Endothelial cell of umbilical vein (primary cell): ENCODE results near the gene SPPL2B. TPM values are rescaled to one million over a fixed set of nuclear protein-coding genes. Genes with fewer than 3 reads are reported as not detected.

ENCODE experiments used
- BruUV-seq: library from RNA; stranded (reverse); fragments of 400-500 nt; replicated peaks from 2 replicates; lab custom pipeline; 2021; lab: Mats Ljungman, UMichigan
- CTCF ChIA-PET: fragments of 300-600, 350-600 bp; sonication (Branson Sonifier 250); formaldehyde crosslinking; loops from one replicate; lab custom pipeline; 2021; ENCODE audit warnings: antibody characterized with exemption, inconsistent platforms; lab: Charles Lee
- POLR2A ChIA-PET: fragments of 300-600, 350-600 bp; sonication (Branson Sonifier 250); formaldehyde crosslinking; loops from one replicate; lab custom pipeline; 2021; ENCODE audit warnings: antibody characterized with exemption, inconsistent platforms; lab: Charles Lee
- DNase-seq: peaks from one replicate; pipeline ENCODE4 v3.0.0-alpha.2; 2011; ENCODE audit warnings: low read depth, low spot score
- FAIRE-seq: peaks from 2 replicates; lab custom pipeline; 2011; peaks lifted over from hg19 to GRCh38; lab: Jason Lieb, UNC
- H2AFZ ChIP-seq: 2 replicates; pipeline ENCODE4 v1.6.0; 2012; ENCODE audit warnings: low read depth, low read length, control low read depth, inconsistent platforms
- H3K27ac ChIP-seq: 2 replicates; pipeline ENCODE4 v1.5.1; 2011; ENCODE audit warnings: low read depth, mild to moderate bottlenecking, control low read depth, low read length, moderate library complexity; ENCODE audit not compliant: insufficient read depth
- H3K27me3 ChIP-seq, 2 experiments: 2 replicates each; pipeline versions ENCODE4 v1.6.0 to v1.6.1; 2011; ENCODE audit warnings: low read length in 2 of 2, mixed read lengths in 1 of 2; ENCODE audit not compliant: control insufficient read depth in 2 of 2, insufficient read depth in 2 of 2
- H3K36me3 ChIP-seq, 2 experiments: 2 replicates in 1 of 2; 3 replicates in 1 of 2; pipeline ENCODE4 v1.5.1; 2011; ENCODE audit warnings: low read length in 2 of 2, mild to moderate bottlenecking in 1 of 2, moderate library complexity in 1 of 2; ENCODE audit not compliant: control insufficient read depth in 2 of 2, insufficient read depth in 2 of 2; ENCODE audit errors: extremely low read depth in 1 of 2
- H3K4me1 ChIP-seq: 3 replicates; pipeline ENCODE4 v1.5.1; 2011; ENCODE audit warnings: mild to moderate bottlenecking, low read length; ENCODE audit not compliant: control insufficient read depth, insufficient read depth; ENCODE audit errors: extremely low read depth
- H3K4me2 ChIP-seq: 2 replicates; pipeline ENCODE4 v1.6.1; 2011; ENCODE audit warnings: low read length, control low read depth, mixed read lengths; ENCODE audit not compliant: insufficient read depth
- H3K4me3 ChIP-seq, 3 experiments: fragments of 200-600 bp in 1 of 3; sonication (generic), shearing (Covaris generic) in 1 of 3; replicated peaks in 1 of 3; 2 replicates each; pipeline ENCODE4 v1.5.1; 2011 to 2016; ENCODE audit warnings: control low read depth in 3 of 3, low read length in 3 of 3, mild to moderate bottlenecking in 2 of 3, inconsistent platforms in 1 of 3, low read depth in 1 of 3, moderate library complexity in 1 of 3; ENCODE audit not compliant: insufficient read depth in 1 of 3
- H3K79me2 ChIP-seq: 2 replicates; pipeline ENCODE4 v1.6.0; 2012; ENCODE audit warnings: low read length, inconsistent platforms; ENCODE audit not compliant: control insufficient read depth, insufficient read depth
- H3K9ac ChIP-seq: replicated peaks from 2 replicates; pipeline ENCODE3; 2011; ENCODE audit warnings: low read length, control low read depth; ENCODE audit not compliant: insufficient read depth; ENCODE audit errors: extremely low read depth
- H3K9me1 ChIP-seq: replicated peaks from 3 replicates; pipeline ENCODE4 v1.6.0; 2011; ENCODE audit warnings: mild to moderate bottlenecking, low read length; ENCODE audit not compliant: control insufficient read depth, insufficient read depth; ENCODE audit errors: extremely low read depth
- H3K9me3 ChIP-seq: replicated peaks from 2 replicates; pipeline ENCODE4 v1.5.1; 2012; ENCODE audit warnings: low read length, inconsistent platforms; ENCODE audit not compliant: control insufficient read depth, insufficient read depth
- H4K20me1 ChIP-seq: replicated peaks from 2 replicates; pipeline ENCODE3; 2011; ENCODE audit warnings: mild to moderate bottlenecking, low read length; ENCODE audit not compliant: control insufficient read depth, insufficient read depth; ENCODE audit errors: extremely low read depth
- CTCF ChIP-seq, 2 donors: IDR thresholded peaks; 1 replicate in 1 of 2; 2 replicates in 1 of 2; pipeline ENCODE4 v1.5.1; 2011; ENCODE audit warnings: low read length in 2 of 2, mild to moderate bottlenecking in 2 of 2, moderate library complexity in 2 of 2, control low read depth in 1 of 2, inconsistent platforms in 1 of 2, low read depth in 1 of 2; ENCODE audit not compliant: insufficient read depth in 1 of 2; ENCODE audit errors: extremely low read depth in 1 of 2
- EZH2 ChIP-seq: IDR thresholded peaks from 2 replicates; pipeline ENCODE4 v1.6.1; 2012; ENCODE audit warnings: borderline replicate concordance, low read depth, mild to moderate bottlenecking, moderate library complexity, low read length, inconsistent platforms; ENCODE audit not compliant: severe bottlenecking
- FOS ChIP-seq: IDR thresholded peaks from 2 replicates; pipeline ENCODE4 v1.6.1; 2011; ENCODE audit warnings: mild to moderate bottlenecking, low read length, moderate library complexity, borderline replicate concordance; ENCODE audit not compliant: insufficient read depth
- GATA2 ChIP-seq: IDR thresholded peaks from 2 replicates; pipeline ENCODE4 v1.7.0; 2011; ENCODE audit warnings: low read depth, mild to moderate bottlenecking, moderate library complexity, mixed read lengths, low read length; ENCODE audit not compliant: insufficient read length, insufficient read depth
- JUN ChIP-seq: IDR thresholded peaks from 2 replicates; pipeline ENCODE4 v1.6.1; 2011; ENCODE audit warnings: borderline replicate concordance, low read depth; ENCODE audit not compliant: insufficient read length, insufficient read depth
- MAX ChIP-seq: IDR thresholded peaks from 2 replicates; pipeline ENCODE4 v1.6.1; 2011; ENCODE audit not compliant: insufficient read depth, insufficient read length
- MYC ChIP-seq: IDR thresholded peaks from one replicate; pipeline ENCODE4 v1.6.1; 2011; ENCODE audit warnings: mild to moderate bottlenecking, low read depth, low read length
- POLR2A ChIP-seq: IDR thresholded peaks from 2 replicates; pipeline ENCODE4 v1.6.1; 2012; ENCODE audit warnings: low read depth, mild to moderate bottlenecking, control low read depth, low read length
- POLR2AphosphoS5 ChIP-seq: IDR thresholded peaks from 2 replicates; pipeline ENCODE4 v1.6.1; 2012; ENCODE audit warnings: low read depth, mild to moderate bottlenecking, control low read depth, low read length, moderate library complexity; ENCODE audit not compliant: insufficient read depth
- dilution Hi-C: fragments of 300-500 bp; cut with MboI; formaldehyde crosslinking; loops from one replicate; pipeline ENCODE4 v1.15.0; 2019; ENCODE audit warnings: low sequenced_read_pairs; ENCODE audit not compliant: extremely low pct_ligation_motif_present
- intact Hi-C: fragments of 100-400 bp; cut with micrococcal nuclease; formaldehyde crosslinking; loops from one replicate; pipeline ENCODE4 v1.10.0; 2022
- polyA plus RNA-seq, 4 experiments: library from polyadenylated mRNA; depleted of rRNA in 3 of 4; stranded (reverse) in 3 of 4; unstranded in 1 of 4; fragments of >200 nt; gene quantifications; 2 replicates each; pipeline versions ENCODE4 v1.2.1 to v1.2.3, GENCODE V29; 2011 to 2012; ENCODE audit warnings: missing spikeins in 1 of 4
- total RNA-seq: library from RNA; stranded (reverse); gene quantifications from 2 replicates; pipeline ENCODE4 v1.2.3, GENCODE V29; 2021

Gene SPPL2B
- total and polyA plus RNA-seq, 2 donors (not counting 3 experiments of a cell fraction or from before 2014, with no cell fraction given) = 60.7 to 62.7 TPM

GRCh38 chr19:2305452-2306280, 22.8 kb upstream of the SPPL2B start:
- no peak overlapping the region for H2AFZ ChIP-seq
- no peaks in the 10 kb centered on the region for H3K36me3 ChIP-seq
- POLR2A ChIA-PET = interaction anchor here (0.7 kb wide), 1 partner anchor 23 kb away, joined by 3 read pairs; the partner anchor contains the start of genes LSM7 and SPPL2B
- intact Hi-C loops = no loop called here
- BruUV-seq = no TSS peak
- no peak overlapping the region for H3K4me2 ChIP-seq
- no peaks in the 10 kb centered on the region for H3K79me2 ChIP-seq
- dilution Hi-C loops = no loop called here
- H3K9me1 ChIP-seq = no peaks in the 10 kb centered on the region
- H4K20me1 ChIP-seq = no peaks in the 10 kb centered on the region
- FAIRE-seq (no peak), DNase-seq (no peak)
- TF ChIP-seq CTCF (IDR thresholded peaks at IDR 0.05; ENCODE audit: extremely low read depth in 1 of 2, insufficient read depth in 1 of 2, low read depth in 1 of 2, low read length in 2 of 2) = no peak
- TF ChIP-seq MAX = no peak
- TF ChIP-seq JUN = no peak
- TF ChIP-seq FOS = no peak
- TF ChIP-seq EZH2 = no peak
- no peak for TF ChIP-seq GATA2
- no peak for TF ChIP-seq POLR2AphosphoS5
- TF ChIP-seq POLR2A = no peak
- TF ChIP-seq MYC = no peak
- CTCF ChIA-PET = interaction anchor here (1.5 kb wide), 1 partner anchor 11 kb away, joined by 4 read pairs; no protein-coding TSS in a partner anchor
- no peak overlapping the region for H3K4me3 ChIP-seq
- no peak overlapping the region for H3K9ac ChIP-seq
- no peak overlapping the region for H3K27ac ChIP-seq
- peaks cover 8 to 27% of the 10 kb centered on the region in 2 experiments for H3K27me3 ChIP-seq
- no peaks in the 10 kb centered on the region for H3K9me3 ChIP-seq
- no peaks in the 10 kb centered on the region for H3K4me1 ChIP-seq
